NCI-H2029 treated with DMSO at 0.1 percent for 48 hours (cell line): ENCODE data around the gene DOCK1.

Experiments used
- DNase-seq: peaks from one replicate; lab custom pipeline; 2025; lab: John Stamatoyannopoulos, UW

Gene DOCK1

GRCh38 chr10:127428385-127428980 is 523.3 kb downstream of the DOCK1 start:
- no peak for DNase-seq

- DNase-seq, result no peak
These were observed 524.5 kb downstream of the DOCK1 start for GRCh38 chr10:127429601-127430312.

- DNase-seq, result no peak
These were observed 526.3 kb downstream of the DOCK1 start for GRCh38 chr10:127431525-127431924.

GRCh38 chr10:127434006-127434405 is 528.8 kb downstream of the DOCK1 start:
- no peak for DNase-seq

GRCh38 chr10:127435246-127435645 is 530.0 kb downstream of the DOCK1 start:
- DNase-seq, result no peak

- no peak for DNase-seq
These were observed 535.1 kb downstream of the DOCK1 start for GRCh38 chr10:127440371-127440770.

GRCh38 chr10:127441350-127442219 is 536.4 kb downstream of the DOCK1 start:
- no peak for DNase-seq

- no peak for DNase-seq
These were observed 536.9 kb downstream of the DOCK1 start for GRCh38 chr10:127442220-127442525.

GRCh38 chr10:127444155-127444554 is 538.9 kb downstream of the DOCK1 start:
- DNase-seq, result no peak

GRCh38 chr10:127447197-127447596 is 542.0 kb downstream of the DOCK1 start:
- DNase-seq, result no peak

- DNase-seq, result no peak
These were observed 544.3 kb downstream of the DOCK1 start for GRCh38 chr10:127449490-127449889.

- DNase-seq, result peak; percentile 21
These were observed 545.4 kb downstream of the DOCK1 start for GRCh38 chr10:127450644-127451043.

- DNase-seq, result no peak
These were observed 546.4 kb downstream of the DOCK1 start for GRCh38 chr10:127451628-127452027.

- no peak for DNase-seq
These were observed 547.3 kb downstream of the DOCK1 start for GRCh38 chr10:127452568-127452967.

- no peak for DNase-seq
These were observed 548.5 kb downstream of the DOCK1 start for GRCh38 chr10:127453706-127454105.

- no peak for DNase-seq
These were observed 550.9 kb downstream of the DOCK1 start for GRCh38 chr10:127456122-127456521.

- no peak for DNase-seq
These were observed 553.0 kb downstream of the DOCK1 start for GRCh38 chr10:127458016-127458810.

- no peak for DNase-seq
These were observed 553.6 kb downstream of the DOCK1 start for GRCh38 chr10:127458829-127459228.

GRCh38 chr10:127459918-127460317 is 554.7 kb downstream of the DOCK1 start:
- no peak for DNase-seq

- peak; percentile 25 for DNase-seq
These were observed 557.5 kb downstream of the DOCK1 start for GRCh38 chr10:127462643-127463295.

GRCh38 chr10:127463548-127463947 is 558.3 kb downstream of the DOCK1 start:
- no peak for DNase-seq

- DNase-seq, result no peak
These were observed 559.3 kb downstream of the DOCK1 start for GRCh38 chr10:127464561-127464960.
